ENCODE measurements around the gene RDH11.

DNA sequence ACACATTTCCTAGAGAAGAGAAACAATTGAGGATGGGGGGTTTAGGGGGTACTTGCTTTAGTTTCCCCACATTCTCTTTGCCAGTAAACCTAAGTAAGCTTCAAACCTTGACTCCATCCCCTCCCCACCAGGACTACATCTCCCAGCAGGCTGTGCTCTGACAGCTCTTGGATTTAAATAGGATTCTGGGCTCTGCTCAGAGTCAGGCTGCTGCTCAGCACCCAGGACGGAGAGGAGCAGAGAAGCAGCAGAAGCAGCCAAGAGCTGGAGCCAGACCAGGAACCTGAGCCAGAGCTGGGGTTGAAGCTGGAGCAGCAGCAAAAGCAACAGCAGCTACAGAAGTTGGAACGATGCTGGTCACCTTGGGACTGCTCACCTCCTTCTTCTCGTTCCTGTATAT lies 26.7 kb upstream of the RDH11 start:
- TF ChIP-seq, protein P1, sequence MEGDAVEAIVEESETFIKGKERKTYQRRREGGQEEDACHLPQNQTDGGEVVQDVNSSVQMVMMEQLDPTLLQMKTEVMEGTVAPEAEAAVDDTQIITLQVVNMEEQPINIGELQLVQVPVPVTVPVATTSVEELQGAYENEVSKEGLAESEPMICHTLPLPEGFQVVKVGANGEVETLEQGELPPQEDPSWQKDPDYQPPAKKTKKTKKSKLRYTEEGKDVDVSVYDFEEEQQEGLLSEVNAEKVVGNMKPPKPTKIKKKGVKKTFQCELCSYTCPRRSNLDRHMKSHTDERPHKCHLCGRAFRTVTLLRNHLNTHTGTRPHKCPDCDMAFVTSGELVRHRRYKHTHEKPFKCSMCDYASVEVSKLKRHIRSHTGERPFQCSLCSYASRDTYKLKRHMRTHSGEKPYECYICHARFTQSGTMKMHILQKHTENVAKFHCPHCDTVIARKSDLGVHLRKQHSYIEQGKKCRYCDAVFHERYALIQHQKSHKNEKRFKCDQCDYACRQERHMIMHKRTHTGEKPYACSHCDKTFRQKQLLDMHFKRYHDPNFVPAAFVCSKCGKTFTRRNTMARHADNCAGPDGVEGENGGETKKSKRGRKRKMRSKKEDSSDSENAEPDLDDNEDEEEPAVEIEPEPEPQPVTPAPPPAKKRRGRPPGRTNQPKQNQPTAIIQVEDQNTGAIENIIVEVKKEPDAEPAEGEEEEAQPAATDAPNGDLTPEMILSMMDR (IDR thresholded peaks at IDR 0.05; ENCODE audit: borderline replicate concordance, extremely low read depth, low read length, poor library complexity, severe bottlenecking) = no peak
- TF ChIP-seq EZH2 (IDR thresholded peaks at IDR 0.05; ENCODE audit: borderline replicate concordance, low read depth, low read length, severe bottlenecking) = no peak
